Adrenal gland (tissue), 5 donors: ENCODE data around the gene CACNB4.

Experiments
- CTCF ChIP-seq, 6 experiments: fragments of 450-650 bp in 4 of 6; fragments of 200-600 bp in 2 of 6; sonication (generic) in 1 of 6; IDR thresholded peaks; 1 replicate in 5 of 6; 2 replicates in 1 of 6; pipeline versions ENCODE4 v1.5.1 to v1.8.0; 2016 to 2021; ENCODE audit warnings: antibody characterized with exemption in 6 of 6, mild to moderate bottlenecking in 2 of 6, moderate library complexity in 1 of 6
- POLR2A ChIP-seq, 2 donors: fragments of 450-650 bp; IDR thresholded peaks; one replicate each; pipeline ENCODE4 v1.6.1; 2017; ENCODE audit warnings: antibody characterized with exemption in 2 of 2, mild to moderate bottlenecking in 2 of 2, moderate library complexity in 1 of 2
- donor health status: DM: no; HTN: no; CAD: no.

- TF ChIP-seq CTCF (IDR thresholded peaks at IDR 0.05) (peak in 2 of 6 experiments; percentile 8 to 17), POLR2A (IDR thresholded peaks at IDR 0.05) (no peak)
These were observed 50.9 kb downstream of the CACNB4 start for GRCh38 chr2:152047824-152048471.
